Cardiac fibroblast (primary cell): ENCODE results near the gene FBXL2.

ENCODE experiments used
- DNase-seq, 2 donors: peaks; one replicate each; pipeline versions ENCODE4 v3.0.0 to v3.0.0-alpha.2; 2010; ENCODE audit warnings: low read depth in 2 of 2
- H3K4me3 ChIP-seq, 2 donors: replicated peaks in 1 of 2; 1 replicate in 1 of 2; 2 replicates in 1 of 2; pipeline ENCODE4 v1.5.1; 2011; ENCODE audit warnings: low read depth in 2 of 2, low read length in 2 of 2, mild to moderate bottlenecking in 2 of 2, moderate library complexity in 1 of 2
- TF ChIP-seq, protein P1 (sequence below): IDR thresholded peaks from one replicate; pipeline ENCODE4 v1.5.1; 2011; ENCODE audit warnings: low read depth, mild to moderate bottlenecking, low read length, inconsistent platforms

Gene FBXL2

GRCh38 chr3:33312361-33312760 is 35.1 kb downstream of the FBXL2 start:
- H3K4me3 ChIP-seq = no peak overlapping the region
- TF ChIP-seq, protein P1, sequence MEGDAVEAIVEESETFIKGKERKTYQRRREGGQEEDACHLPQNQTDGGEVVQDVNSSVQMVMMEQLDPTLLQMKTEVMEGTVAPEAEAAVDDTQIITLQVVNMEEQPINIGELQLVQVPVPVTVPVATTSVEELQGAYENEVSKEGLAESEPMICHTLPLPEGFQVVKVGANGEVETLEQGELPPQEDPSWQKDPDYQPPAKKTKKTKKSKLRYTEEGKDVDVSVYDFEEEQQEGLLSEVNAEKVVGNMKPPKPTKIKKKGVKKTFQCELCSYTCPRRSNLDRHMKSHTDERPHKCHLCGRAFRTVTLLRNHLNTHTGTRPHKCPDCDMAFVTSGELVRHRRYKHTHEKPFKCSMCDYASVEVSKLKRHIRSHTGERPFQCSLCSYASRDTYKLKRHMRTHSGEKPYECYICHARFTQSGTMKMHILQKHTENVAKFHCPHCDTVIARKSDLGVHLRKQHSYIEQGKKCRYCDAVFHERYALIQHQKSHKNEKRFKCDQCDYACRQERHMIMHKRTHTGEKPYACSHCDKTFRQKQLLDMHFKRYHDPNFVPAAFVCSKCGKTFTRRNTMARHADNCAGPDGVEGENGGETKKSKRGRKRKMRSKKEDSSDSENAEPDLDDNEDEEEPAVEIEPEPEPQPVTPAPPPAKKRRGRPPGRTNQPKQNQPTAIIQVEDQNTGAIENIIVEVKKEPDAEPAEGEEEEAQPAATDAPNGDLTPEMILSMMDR = no peak
- peak in 1 of 2 donors; percentile 64 for DNase-seq

GRCh38 chr3:33313331-33313730 is 36.1 kb downstream of the FBXL2 start:
- H3K4me3 ChIP-seq = no peak overlapping the region
- peak in 1 of 2 donors; percentile 64 for DNase-seq
- TF ChIP-seq, protein P1 = no peak

DNA sequence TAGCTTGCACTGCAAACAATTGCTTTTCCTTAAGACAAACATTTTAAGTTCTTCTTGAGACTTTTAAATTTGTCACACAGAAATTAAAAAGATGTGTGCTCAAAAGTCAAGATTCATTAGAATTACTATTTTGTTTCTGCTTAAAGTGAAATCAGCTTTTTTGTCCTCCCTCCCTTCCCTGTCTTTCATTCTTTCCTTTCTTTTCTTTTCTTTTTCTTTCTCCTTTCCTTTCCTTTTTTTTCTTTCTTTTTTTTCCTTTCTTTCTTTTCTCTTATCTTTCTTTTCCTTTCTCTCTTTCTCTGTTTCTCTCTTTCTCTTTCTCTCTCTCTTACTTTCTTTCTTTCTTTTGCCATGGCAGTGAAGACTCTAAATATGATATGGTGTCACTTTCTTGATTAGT is 37.8 kb downstream of the FBXL2 start:
- DNase-seq = no peak
- TF ChIP-seq, protein P1 = no peak
- H3K4me3 ChIP-seq = no peak overlapping the region

DNA sequence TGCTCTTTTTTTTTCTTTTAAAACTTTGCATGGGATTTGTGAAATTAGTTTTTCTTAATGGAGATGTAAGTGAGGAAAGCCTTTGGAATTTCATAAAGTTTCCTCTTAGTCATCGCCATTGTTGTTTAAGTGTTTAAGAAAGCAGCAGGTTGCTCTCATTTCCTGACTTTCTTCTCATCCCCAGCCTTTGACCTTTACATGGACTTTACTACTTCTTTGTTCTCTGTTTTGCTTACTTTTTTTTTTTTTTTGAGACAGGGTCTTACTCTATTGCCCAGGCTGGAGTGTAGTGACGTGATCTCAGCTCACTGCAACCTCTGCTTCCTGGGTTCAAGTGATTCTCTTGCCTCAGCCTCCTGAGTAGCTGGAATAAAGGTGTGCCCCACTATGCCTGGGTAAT is 38.6 kb downstream of the FBXL2 start:
- H3K4me3 ChIP-seq = no peak overlapping the region
- peak; percentile 69 to 89 for DNase-seq
- TF ChIP-seq, protein P1 = no peak

DNA sequence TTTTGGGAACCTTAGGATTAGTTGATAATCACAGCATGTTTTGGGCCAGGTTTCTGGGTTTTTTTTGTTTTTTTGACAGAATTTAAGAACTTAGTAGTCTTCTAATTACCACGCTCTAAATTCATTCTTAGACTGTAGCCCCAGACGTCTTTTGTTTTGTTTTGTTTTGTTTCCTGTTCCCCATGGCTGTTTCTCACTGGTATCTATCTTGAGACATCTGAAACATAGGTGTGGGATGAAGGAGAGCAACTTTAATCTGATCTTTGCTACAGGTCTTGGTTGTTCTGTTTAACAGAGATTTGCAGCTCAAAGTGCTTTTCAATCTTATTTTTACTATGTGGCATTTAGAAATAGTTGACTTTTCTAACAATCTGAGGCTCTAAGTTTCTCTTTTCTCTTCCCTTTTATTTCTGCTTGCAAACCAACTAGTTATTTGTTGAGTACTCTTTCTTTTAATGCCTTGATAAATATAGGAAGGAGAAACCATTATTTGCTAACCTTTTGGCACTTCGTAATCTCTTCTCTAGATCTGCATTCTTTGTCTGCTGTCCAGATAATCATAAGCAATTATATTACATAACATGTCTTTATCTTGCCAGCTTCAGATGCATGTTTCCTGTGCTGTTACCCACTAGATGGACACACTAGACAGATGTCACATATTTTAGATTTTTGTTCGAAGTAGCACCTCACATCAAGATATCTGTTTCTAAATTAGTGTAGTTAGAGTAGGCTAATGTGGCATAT is 40.9 kb downstream of the FBXL2 start:
- TF ChIP-seq, protein P1 = no peak
- H3K4me3 ChIP-seq = no peak overlapping the region
- peak in 1 of 2 donors; percentile 10 for DNase-seq

DNA sequence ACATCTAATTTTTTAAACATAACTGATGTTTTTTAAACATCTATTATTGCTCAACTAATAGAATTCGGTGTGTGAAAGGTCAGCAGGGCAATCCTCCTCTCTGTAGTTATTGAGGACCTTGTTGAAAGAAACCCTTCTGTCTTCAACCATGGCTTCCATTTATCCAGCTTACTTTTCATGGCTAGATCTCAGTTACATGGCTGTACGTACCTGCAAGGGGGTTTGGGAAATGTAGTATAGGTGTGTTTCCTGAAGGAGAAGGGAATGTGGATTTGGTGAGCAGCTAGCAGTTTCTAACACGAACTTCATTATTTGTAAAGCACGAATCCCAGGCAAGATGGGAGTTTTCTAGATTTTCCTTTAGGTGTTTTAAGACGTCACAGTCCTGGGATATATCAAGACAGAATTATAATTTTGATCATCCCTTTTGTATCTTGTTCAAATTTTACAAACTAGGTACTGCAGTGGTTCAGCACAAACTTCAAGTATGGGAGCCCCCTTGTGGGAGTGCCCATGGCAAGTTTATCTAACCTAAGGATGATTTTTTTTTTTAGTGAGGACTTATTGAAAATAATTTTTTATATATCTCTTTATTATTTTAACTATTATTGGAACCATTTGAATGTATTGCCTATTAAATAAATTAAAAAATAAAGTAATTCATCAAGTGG is 41.6 kb downstream of the FBXL2 start:
- peak; percentile 11 to 28 for DNase-seq
- no peak overlapping the region for H3K4me3 ChIP-seq
- TF ChIP-seq, protein P1 = peak; percentile 15
